ENCODE data around the gene OR6B1. TPM values are rescaled to one million over a fixed set of nuclear protein-coding genes. Genes with fewer than 3 reads are reported as not detected.
A peak's percentile ranks its signal among the peaks of the same experiment; 100 is the strongest.

OR6B1 gene
- total and polyA plus RNA-seq, 2 donors (not counting 3 experiments of a cell fraction or from before 2014, with no cell fraction given), result not detected

DNA sequence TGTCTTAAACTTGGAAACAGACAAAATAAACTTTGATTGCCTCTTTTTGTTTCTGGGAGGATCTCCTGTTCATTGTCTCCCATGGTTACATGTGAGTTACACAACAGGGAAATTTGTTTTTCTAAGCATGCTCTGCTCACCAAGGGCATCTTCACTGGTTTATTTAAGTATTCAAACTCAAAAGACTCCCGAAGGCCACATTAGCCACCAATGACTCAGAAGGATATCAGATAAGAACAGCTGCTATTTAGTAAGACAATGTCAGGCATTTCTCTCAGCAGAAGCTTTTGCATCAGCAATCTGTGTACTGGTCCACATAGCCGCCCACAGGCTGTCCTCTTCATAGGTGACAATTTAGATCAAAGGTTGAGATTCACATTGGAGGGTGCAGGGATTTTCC is 19.3 kb downstream of the OR6B1 start:
- H3K27me3 ChIP-seq (ENCODE audit: control insufficient read depth in 2 of 2, insufficient read depth in 2 of 2, low read length in 2 of 2), result no peaks in the 10 kb centered on the region
- FAIRE-seq, result no peak
- no peaks in the 10 kb centered on the region for H3K36me3 ChIP-seq (ENCODE audit: control insufficient read depth in 2 of 2, extremely low read depth in 1 of 2, insufficient read depth in 2 of 2, low read length in 2 of 2)
- BruUV-seq (replicated peaks), result no TSS peak
- H3K27ac ChIP-seq (ENCODE audit: insufficient read depth, low read depth, low read length), result no peak overlapping the region
- intact Hi-C loops (cut with micrococcal nuclease) (no loop called here), dilution Hi-C loops (cut with MboI; ENCODE audit: extremely low pct_ligation_motif_present, low sequenced_read_pairs) (no loop called here)
- peak; percentile 76 for DNase-seq (ENCODE audit: low read depth, low spot score)
- H2AFZ ChIP-seq (ENCODE audit: low read depth, low read length), result no peak overlapping the region
- no peak overlapping the region for H3K4me2 ChIP-seq (ENCODE audit: insufficient read depth, low read length)
- H3K9ac ChIP-seq (replicated peaks; ENCODE audit: extremely low read depth, insufficient read depth, low read length), result no peak overlapping the region
- no peaks in the 10 kb centered on the region for H3K79me2 ChIP-seq (ENCODE audit: control insufficient read depth, insufficient read depth, low read length)
- TF ChIP-seq POLR2AphosphoS5 (IDR thresholded peaks at IDR 0.05; ENCODE audit: insufficient read depth, low read depth, low read length) (no peak), EZH2 (IDR thresholded peaks at IDR 0.05; ENCODE audit: borderline replicate concordance, low read depth, low read length, severe bottlenecking) (no peak), FOS (IDR thresholded peaks at IDR 0.05; ENCODE audit: borderline replicate concordance, insufficient read depth, low read length) (peak; percentile 60), JUN (IDR thresholded peaks at IDR 0.05; ENCODE audit: borderline replicate concordance, insufficient read depth, insufficient read length, low read depth) (peak; percentile 22), GATA2 (IDR thresholded peaks at IDR 0.05; ENCODE audit: insufficient read depth, insufficient read length, low read depth, low read length) (peak; percentile 86), POLR2A (IDR thresholded peaks at IDR 0.05; ENCODE audit: low read depth, low read length) (no peak), MYC (IDR thresholded peaks at IDR 0.05; ENCODE audit: low read depth, low read length) (no peak)
- TF ChIP-seq, protein P1, sequence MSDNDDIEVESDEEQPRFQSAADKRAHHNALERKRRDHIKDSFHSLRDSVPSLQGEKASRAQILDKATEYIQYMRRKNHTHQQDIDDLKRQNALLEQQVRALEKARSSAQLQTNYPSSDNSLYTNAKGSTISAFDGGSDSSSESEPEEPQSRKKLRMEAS (IDR thresholded peaks at IDR 0.05; ENCODE audit: insufficient read depth, insufficient read length), result no peak
- TF ChIP-seq, protein P2, sequence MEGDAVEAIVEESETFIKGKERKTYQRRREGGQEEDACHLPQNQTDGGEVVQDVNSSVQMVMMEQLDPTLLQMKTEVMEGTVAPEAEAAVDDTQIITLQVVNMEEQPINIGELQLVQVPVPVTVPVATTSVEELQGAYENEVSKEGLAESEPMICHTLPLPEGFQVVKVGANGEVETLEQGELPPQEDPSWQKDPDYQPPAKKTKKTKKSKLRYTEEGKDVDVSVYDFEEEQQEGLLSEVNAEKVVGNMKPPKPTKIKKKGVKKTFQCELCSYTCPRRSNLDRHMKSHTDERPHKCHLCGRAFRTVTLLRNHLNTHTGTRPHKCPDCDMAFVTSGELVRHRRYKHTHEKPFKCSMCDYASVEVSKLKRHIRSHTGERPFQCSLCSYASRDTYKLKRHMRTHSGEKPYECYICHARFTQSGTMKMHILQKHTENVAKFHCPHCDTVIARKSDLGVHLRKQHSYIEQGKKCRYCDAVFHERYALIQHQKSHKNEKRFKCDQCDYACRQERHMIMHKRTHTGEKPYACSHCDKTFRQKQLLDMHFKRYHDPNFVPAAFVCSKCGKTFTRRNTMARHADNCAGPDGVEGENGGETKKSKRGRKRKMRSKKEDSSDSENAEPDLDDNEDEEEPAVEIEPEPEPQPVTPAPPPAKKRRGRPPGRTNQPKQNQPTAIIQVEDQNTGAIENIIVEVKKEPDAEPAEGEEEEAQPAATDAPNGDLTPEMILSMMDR (IDR thresholded peaks at IDR 0.05; ENCODE audit: extremely low read depth in 1 of 2, insufficient read depth in 1 of 2, low read depth in 1 of 2, low read length in 2 of 2), result no peak
- no peaks in the 10 kb centered on the region for H3K9me3 ChIP-seq (replicated peaks; ENCODE audit: control insufficient read depth, insufficient read depth, low read length)
- no peaks in the 10 kb centered on the region for H4K20me1 ChIP-seq (replicated peaks; ENCODE audit: control insufficient read depth, extremely low read depth, insufficient read depth, low read length)
- no peak overlapping the region for H3K4me3 ChIP-seq (replicated peaks in 1 of 3; ENCODE audit: insufficient read depth in 1 of 3, low read depth in 1 of 3, low read length in 3 of 3)
- no peaks in the 10 kb centered on the region for H3K9me1 ChIP-seq (replicated peaks; ENCODE audit: control insufficient read depth, extremely low read depth, insufficient read depth, low read length)
- CTCF ChIA-PET, result interaction anchor here (1.0 to 1.2 kb wide), 4 partner anchors 105 to 282 kb away, joined by 3 to 5 read pairs (median 4); partner anchors contain the start of gene TCAF1
- no peaks in the 10 kb centered on the region for H3K4me1 ChIP-seq (ENCODE audit: control insufficient read depth, extremely low read depth, insufficient read depth, low read length)
- POLR2A ChIA-PET, result interaction anchor here (0.5 kb wide), 1 partner anchor 507 kb away, joined by 5 read pairs; no protein-coding TSS in a partner anchor
